NCI-H510A treated with DMSO at 0.1 percent for 48 hours (cell line): Measurements from ENCODE around the gene BAK1.
A peak's percentile ranks its signal among the peaks of the same experiment; 100 is the strongest.

ENCODE experiments used
- DNase-seq: peaks from one replicate; lab custom pipeline; 2025; lab: John Stamatoyannopoulos, UW

Gene BAK1

GRCh38 chr6:33586108-33586640, 6.1 kb upstream of the BAK1 start:
- DNase-seq: no peak

GRCh38 chr6:33585403-33586107, 5.5 kb upstream of the BAK1 start:
- DNase-seq: peak; percentile 78

GRCh38 chr6:33584700-33585402, 4.8 kb upstream of the BAK1 start:
- no peak for DNase-seq

GRCh38 chr6:33583591-33584155, 3.6 kb upstream of the BAK1 start:
- no peak for DNase-seq

- DNase-seq: no peak
Measured at GRCh38 chr6:33581186-33581585, 1.1 kb upstream of the BAK1 start.

- no peak for DNase-seq
Measured at GRCh38 chr6:33578588-33579011, 1.5 kb downstream of the BAK1 start.

- no peak for DNase-seq
Measured at GRCh38 chr6:33578164-33578563, 1.9 kb downstream of the BAK1 start.

GRCh38 chr6:33577718-33578117, 2.4 kb downstream of the BAK1 start:
- DNase-seq: no peak

- DNase-seq: no peak
Measured at GRCh38 chr6:33577106-33577535, 3.0 kb downstream of the BAK1 start.

GRCh38 chr6:33576668-33577067, 3.4 kb downstream of the BAK1 start:
- DNase-seq: no peak

GRCh38 chr6:33575211-33575610, 4.9 kb downstream of the BAK1 start:
- no peak for DNase-seq

GRCh38 chr6:33571637-33572316, 8.3 kb downstream of the BAK1 start:
- no peak for DNase-seq

- DNase-seq: peak; percentile 87
Measured at GRCh38 chr6:33570806-33571636, 9.1 kb downstream of the BAK1 start.

- DNase-seq: no peak
Measured at GRCh38 chr6:33568826-33569570, 11.1 kb downstream of the BAK1 start.

- DNase-seq: no peak
Measured at GRCh38 chr6:33567836-33568235, 12.2 kb downstream of the BAK1 start.

- no peak for DNase-seq
Measured at GRCh38 chr6:33566182-33567084, 13.6 kb downstream of the BAK1 start.

- DNase-seq: no peak
Measured at GRCh38 chr6:33558801-33559200, 21.3 kb downstream of the BAK1 start.

GRCh38 chr6:33557376-33557775, 22.7 kb downstream of the BAK1 start:
- DNase-seq: no peak

GRCh38 chr6:33552883-33553282, 27.2 kb downstream of the BAK1 start:
- DNase-seq: peak; percentile 14

GRCh38 chr6:33552252-33552651, 27.8 kb downstream of the BAK1 start:
- no peak for DNase-seq
